HG03039 (cell line): ENCODE measurements around the gene OR10D3.
"Not testable (repeated sequence)": the region's sequence is repeated elsewhere in the genome, so short reads cannot be mapped to it uniquely, and the experiment has no call there.

Source experiments
- ATAC-seq: cut with Tn5 transposase; IDR thresholded peaks from one replicate; pipeline ENCODE4 v1.9.1; 2021; ENCODE audit warnings: mild to moderate bottlenecking, moderate library complexity; ENCODE audit not compliant: unreplicated experiment

Gene OR10D3

GRCh38 chr11:124183068-124183467 lies at the start of gene OR10D3:
TSS of gene OR10D3 (plus strand) at chr11:124183345. CDS start at chr11:124185270, 1,925 bp downstream.
- ATAC-seq: no peak

GRCh38 chr11:124143034-124143433 lies 40.1 kb upstream of the OR10D3 start:
- no peak for ATAC-seq

- ATAC-seq: no peak
Observed at GRCh38 chr11:124147951-124148350, 35.2 kb upstream of the OR10D3 start.

GRCh38 chr11:124150684-124151083 lies 32.5 kb upstream of the OR10D3 start:
- no peak for ATAC-seq

GRCh38 chr11:124152770-124153407 lies 30.3 kb upstream of the OR10D3 start:
- no peak for ATAC-seq

GRCh38 chr11:124153821-124154220 lies 29.3 kb upstream of the OR10D3 start:
- ATAC-seq: no peak

- ATAC-seq: no peak
Observed at GRCh38 chr11:124159481-124159880, 23.7 kb upstream of the OR10D3 start.

GRCh38 chr11:124160986-124161385 lies 22.2 kb upstream of the OR10D3 start:
- no peak for ATAC-seq

- ATAC-seq: no peak
Observed at GRCh38 chr11:124167826-124168231, 15.3 kb upstream of the OR10D3 start.

- no peak for ATAC-seq
Observed at GRCh38 chr11:124168796-124169195, 14.3 kb upstream of the OR10D3 start.

- ATAC-seq: not testable (repeated sequence)
Observed at GRCh38 chr11:124170315-124170714, 12.8 kb upstream of the OR10D3 start.

GRCh38 chr11:124170801-124171586 lies 12.2 kb upstream of the OR10D3 start:
- ATAC-seq: no peak

- ATAC-seq: no peak
Observed at GRCh38 chr11:124172101-124172500, 11.0 kb upstream of the OR10D3 start.

- ATAC-seq: no peak
Observed at GRCh38 chr11:124172599-124172998, 10.5 kb upstream of the OR10D3 start.

GRCh38 chr11:124174001-124174583 lies 9.1 kb upstream of the OR10D3 start:
- no peak for ATAC-seq

- ATAC-seq: no peak
Observed at GRCh38 chr11:124176925-124177715, 6.0 kb upstream of the OR10D3 start.

- ATAC-seq: no peak
Observed at GRCh38 chr11:124179310-124179709, 3.8 kb upstream of the OR10D3 start.

GRCh38 chr11:124190298-124191139 lies 7.4 kb downstream of the OR10D3 start:
- no peak for ATAC-seq

GRCh38 chr11:124193221-124194010 lies 10.3 kb downstream of the OR10D3 start:
- no peak for ATAC-seq
